Retinal pigment epithelial cell (primary cell): ENCODE data around the gene MRPS18B.
"Not testable (repeated sequence)": the region's sequence is repeated elsewhere in the genome, so short reads cannot be mapped to it uniquely, and the experiment has no call there.

Source experiments
- DNase-seq: peaks from one replicate; pipeline ENCODE4 v3.0.0-alpha.2; 2010; ENCODE audit warnings: low read depth
- H3K4me3 ChIP-seq: 2 replicates; pipeline ENCODE4 v1.5.1; 2011; ENCODE audit warnings: mild to moderate bottlenecking, low read length, control low read depth, moderate library complexity
- CTCF ChIP-seq: conservative IDR thresholded peaks from 2 replicates; pipeline ENCODE4 v1.5.1; 2011; ENCODE audit warnings: low read depth, low read length, control low read depth, inconsistent platforms

MRPS18B gene

GRCh38 chr6:30597315-30598144 is 20.1 kb upstream of the MRPS18B start:
- not testable (repeated sequence) for DNase-seq, H3K4me3 ChIP-seq
- TF ChIP-seq CTCF: peak; percentile 80

GRCh38 chr6:30598912-30599624 is 18.6 kb upstream of the MRPS18B start:
- TF ChIP-seq CTCF: no peak
- no peak overlapping the region for H3K4me3 ChIP-seq
- no peak for DNase-seq

- no peak overlapping the region for H3K4me3 ChIP-seq
- DNase-seq: no peak
- no peak for TF ChIP-seq CTCF
Measured at GRCh38 chr6:30599625-30600324, 17.9 kb upstream of the MRPS18B start.

DNA sequence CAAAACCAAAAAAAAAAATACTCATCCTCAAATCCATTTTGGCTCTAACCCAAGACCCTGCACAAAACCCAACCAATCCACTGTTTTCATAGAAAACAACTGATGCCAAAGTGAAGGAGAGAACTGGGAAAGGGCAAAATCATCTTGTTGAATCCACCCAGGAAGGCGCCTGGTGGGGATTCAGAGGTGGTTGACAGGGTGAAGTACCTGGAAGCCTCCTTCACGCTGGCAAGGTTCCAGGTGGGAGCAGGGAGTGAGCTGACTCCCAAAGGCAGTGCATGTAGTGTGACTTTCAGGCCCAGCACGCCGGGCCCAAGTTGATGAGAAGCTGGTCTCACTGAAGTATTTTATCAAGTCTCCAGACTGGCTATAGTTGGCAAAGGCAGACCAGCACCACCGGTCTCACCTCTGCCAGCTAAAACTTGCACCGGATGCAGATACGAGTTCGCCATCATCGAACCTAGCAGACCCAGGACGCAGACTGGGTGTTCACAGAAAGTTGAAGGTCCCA is 17.1 kb upstream of the MRPS18B start:
- TF ChIP-seq CTCF: no peak
- DNase-seq: no peak
- H3K4me3 ChIP-seq: no peak overlapping the region

GRCh38 chr6:30601436-30601814 is 16.2 kb upstream of the MRPS18B start:
- H3K4me3 ChIP-seq: no peak overlapping the region
- TF ChIP-seq CTCF: no peak
- DNase-seq: no peak

- DNase-seq: no peak
- no peak for TF ChIP-seq CTCF
- H3K4me3 ChIP-seq: no peak overlapping the region
Measured at GRCh38 chr6:30601815-30602641, 15.6 kb upstream of the MRPS18B start.
